Transverse colon (tissue), 3 donors: ENCODE data around the gene NOLC1.

Experiments
- POLR2A ChIP-seq: fragments of 450-650 bp; IDR thresholded peaks from one replicate; pipeline ENCODE4 v1.6.1; 2016; ENCODE audit warnings: antibody characterized with exemption, mild to moderate bottlenecking, moderate library complexity
- TF ChIP-seq, protein P1 (sequence below), 5 experiments: fragments of 200-600 bp in 3 of 5; fragments of 450-650 bp in 2 of 5; sonication (generic) in 3 of 5; IDR thresholded peaks; 1 replicate in 2 of 5; 2 replicates in 3 of 5; pipeline ENCODE4 v1.5.1; 2016 to 2017; ENCODE audit warnings: antibody characterized with exemption in 5 of 5, inconsistent platforms in 3 of 5, mild to moderate bottlenecking in 2 of 5, moderate library complexity in 1 of 5

- TF ChIP-seq, protein P1, sequence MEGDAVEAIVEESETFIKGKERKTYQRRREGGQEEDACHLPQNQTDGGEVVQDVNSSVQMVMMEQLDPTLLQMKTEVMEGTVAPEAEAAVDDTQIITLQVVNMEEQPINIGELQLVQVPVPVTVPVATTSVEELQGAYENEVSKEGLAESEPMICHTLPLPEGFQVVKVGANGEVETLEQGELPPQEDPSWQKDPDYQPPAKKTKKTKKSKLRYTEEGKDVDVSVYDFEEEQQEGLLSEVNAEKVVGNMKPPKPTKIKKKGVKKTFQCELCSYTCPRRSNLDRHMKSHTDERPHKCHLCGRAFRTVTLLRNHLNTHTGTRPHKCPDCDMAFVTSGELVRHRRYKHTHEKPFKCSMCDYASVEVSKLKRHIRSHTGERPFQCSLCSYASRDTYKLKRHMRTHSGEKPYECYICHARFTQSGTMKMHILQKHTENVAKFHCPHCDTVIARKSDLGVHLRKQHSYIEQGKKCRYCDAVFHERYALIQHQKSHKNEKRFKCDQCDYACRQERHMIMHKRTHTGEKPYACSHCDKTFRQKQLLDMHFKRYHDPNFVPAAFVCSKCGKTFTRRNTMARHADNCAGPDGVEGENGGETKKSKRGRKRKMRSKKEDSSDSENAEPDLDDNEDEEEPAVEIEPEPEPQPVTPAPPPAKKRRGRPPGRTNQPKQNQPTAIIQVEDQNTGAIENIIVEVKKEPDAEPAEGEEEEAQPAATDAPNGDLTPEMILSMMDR (IDR thresholded peaks at IDR 0.05), result no peak
- no peak for TF ChIP-seq POLR2A
Observed at GRCh38 chr10:102111276-102111675, 40.9 kb upstream of the NOLC1 start.
